SK-N-SH (cell line): ENCODE results near the gene FZD4.

ENCODE experiments used
- CTCF ChIP-seq: fragments of 200-600 bp; sonication (generic); IDR thresholded peaks from 2 replicates; pipeline ENCODE4 v1.6.1; 2017; ENCODE audit warnings: antibody characterized with exemption, mild to moderate bottlenecking, moderate library complexity
- EP300 ChIP-seq, 2 experiments: IDR thresholded peaks; 2 replicates each; pipeline versions ENCODE4 v1.4.0 to v1.6.1; 2012; ENCODE audit warnings: borderline replicate concordance in 1 of 2, low read depth in 1 of 2, low read length in 1 of 2
- FOSL2 ChIP-seq: IDR thresholded peaks from 2 replicates; pipeline ENCODE4 v1.4.0; 2012; ENCODE audit warnings: low read depth, mild to moderate bottlenecking, moderate library complexity, borderline replicate concordance
- GATA2 ChIP-seq: sonication (generic); formaldehyde crosslinking; IDR thresholded peaks from 2 replicates; pipeline ENCODE4 v1.5.0; 2020; ENCODE audit warnings: mild to moderate bottlenecking, missing genetic modification reagents
- MAX ChIP-seq: IDR thresholded peaks from 2 replicates; pipeline ENCODE4 v1.4.0; 2012; ENCODE audit warnings: low read depth
- POLR2AphosphoS5 ChIP-seq: IDR thresholded peaks from 2 replicates; pipeline ENCODE4 v1.6.1; 2012; ENCODE audit warnings: low read depth, low read length
- RAD21 ChIP-seq: IDR thresholded peaks from 2 replicates; pipeline ENCODE4 v1.6.1; 2012; ENCODE audit warnings: mild to moderate bottlenecking, low read length
- RFX5 ChIP-seq: IDR thresholded peaks from 2 replicates; pipeline ENCODE4 v1.6.1; 2012; ENCODE audit warnings: mild to moderate bottlenecking, improper control_type of control experiment, low read length
- TCF12 ChIP-seq: IDR thresholded peaks from 2 replicates; pipeline ENCODE4 v1.4.0; 2012
- TF ChIP-seq, protein P1 (sequence below): IDR thresholded peaks from 2 replicates; pipeline ENCODE4 v1.6.1; 2012; ENCODE audit warnings: mild to moderate bottlenecking, low read depth, low read length, moderate library complexity

GRCh38 chr11:86981777-86982540 is 26.8 kb upstream of the FZD4 start:
- TF ChIP-seq POLR2AphosphoS5 (no peak), FOSL2 (no peak), CTCF (no peak), EP300 (IDR thresholded peaks at IDR 0.05; ENCODE audit: borderline replicate concordance in 1 of 2, low read depth in 1 of 2, low read length in 1 of 2) (no peak), TCF12 (no peak), RFX5 (no peak), MAX (no peak), GATA2 (CRISPR knock-in tag) (no peak), RAD21 (no peak)
- TF ChIP-seq, protein P1, sequence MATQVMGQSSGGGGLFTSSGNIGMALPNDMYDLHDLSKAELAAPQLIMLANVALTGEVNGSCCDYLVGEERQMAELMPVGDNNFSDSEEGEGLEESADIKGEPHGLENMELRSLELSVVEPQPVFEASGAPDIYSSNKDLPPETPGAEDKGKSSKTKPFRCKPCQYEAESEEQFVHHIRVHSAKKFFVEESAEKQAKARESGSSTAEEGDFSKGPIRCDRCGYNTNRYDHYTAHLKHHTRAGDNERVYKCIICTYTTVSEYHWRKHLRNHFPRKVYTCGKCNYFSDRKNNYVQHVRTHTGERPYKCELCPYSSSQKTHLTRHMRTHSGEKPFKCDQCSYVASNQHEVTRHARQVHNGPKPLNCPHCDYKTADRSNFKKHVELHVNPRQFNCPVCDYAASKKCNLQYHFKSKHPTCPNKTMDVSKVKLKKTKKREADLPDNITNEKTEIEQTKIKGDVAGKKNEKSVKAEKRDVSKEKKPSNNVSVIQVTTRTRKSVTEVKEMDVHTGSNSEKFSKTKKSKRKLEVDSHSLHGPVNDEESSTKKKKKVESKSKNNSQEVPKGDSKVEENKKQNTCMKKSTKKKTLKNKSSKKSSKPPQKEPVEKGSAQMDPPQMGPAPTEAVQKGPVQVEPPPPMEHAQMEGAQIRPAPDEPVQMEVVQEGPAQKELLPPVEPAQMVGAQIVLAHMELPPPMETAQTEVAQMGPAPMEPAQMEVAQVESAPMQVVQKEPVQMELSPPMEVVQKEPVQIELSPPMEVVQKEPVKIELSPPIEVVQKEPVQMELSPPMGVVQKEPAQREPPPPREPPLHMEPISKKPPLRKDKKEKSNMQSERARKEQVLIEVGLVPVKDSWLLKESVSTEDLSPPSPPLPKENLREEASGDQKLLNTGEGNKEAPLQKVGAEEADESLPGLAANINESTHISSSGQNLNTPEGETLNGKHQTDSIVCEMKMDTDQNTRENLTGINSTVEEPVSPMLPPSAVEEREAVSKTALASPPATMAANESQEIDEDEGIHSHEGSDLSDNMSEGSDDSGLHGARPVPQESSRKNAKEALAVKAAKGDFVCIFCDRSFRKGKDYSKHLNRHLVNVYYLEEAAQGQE = no peak
